HepG2 (cell line): ENCODE data around the gene COG1. TPM values are rescaled to one million over a fixed set of nuclear protein-coding genes. Genes with fewer than 3 reads are reported as not detected.

Experiments
- CBX5 ChIP-seq: sonication (generic); formaldehyde crosslinking; IDR thresholded peaks from 2 replicates; pipeline ENCODE4 v1.4.0; 2020; ENCODE audit warnings: missing genetic modification reagents, borderline replicate concordance
- CEBPB ChIP-seq: IDR thresholded peaks from 2 replicates; pipeline ENCODE4 v1.6.1; 2011; ENCODE audit warnings: low read depth, low read length, improper control_type of control experiment, borderline replicate concordance
- EEA1 ChIP-seq: sonication (generic); formaldehyde crosslinking; IDR thresholded peaks from 2 replicates; pipeline ENCODE4 v1.5.1; 2020; ENCODE audit warnings: mild to moderate bottlenecking, missing genetic modification reagents, borderline replicate concordance
- HHEX ChIP-seq: IDR thresholded peaks from 2 replicates; pipeline ENCODE4 v1.6.1; 2016; ENCODE audit warnings: control low read depth
- KMT2A ChIP-seq: sonication (generic); formaldehyde crosslinking; IDR thresholded peaks from 2 replicates; pipeline ENCODE4 v1.4.0; 2020; ENCODE audit warnings: missing genetic modification reagents
- MAFF ChIP-seq: IDR thresholded peaks from 2 replicates; pipeline ENCODE4 v1.6.1; 2011; ENCODE audit warnings: low read depth, low read length, improper control_type of control experiment
- NCOA2 ChIP-seq: sonication (generic); formaldehyde crosslinking; IDR thresholded peaks from 2 replicates; pipeline ENCODE4 v1.8.0; 2022; ENCODE audit warnings: inconsistent platforms
- NONO ChIP-seq, 2 experiments: fragments of 450-650 bp in 1 of 2; sonication (generic) in 1 of 2; formaldehyde crosslinking in 1 of 2; IDR thresholded peaks in 1 of 2; conservative IDR thresholded peaks in 1 of 2; 2 replicates each; pipeline versions ENCODE4 v1.6.1 to v1.8.0; 2017 to 2022; ENCODE audit warnings: mild to moderate bottlenecking in 1 of 2, missing genetic modification reagents in 1 of 2, moderate library complexity in 1 of 2
- ZKSCAN8 ChIP-seq: IDR thresholded peaks from 2 replicates; pipeline ENCODE4 v1.6.1; 2016; ENCODE audit warnings: borderline replicate concordance, missing genetic modification reagents, missing compliant biosample characterization
- ZNF616 ChIP-seq: sonication (generic); formaldehyde crosslinking; IDR thresholded peaks from 2 replicates; pipeline ENCODE4 v1.5.0; 2020; ENCODE audit warnings: low read depth, mild to moderate bottlenecking, missing genetic modification reagents
- polyA plus RNA-seq, 8 experiments: library from polyadenylated mRNA; depleted of rRNA in 3 of 8; stranded (reverse) in 7 of 8; unstranded in 1 of 8; fragments of >200 nt; fragmentation: Illumina TruSeq in 4 of 8; extraction: Trizol in 4 of 8; gene quantifications; 2 replicates each; pipeline versions ENCODE4 v1.2.1 to v1.2.3, GENCODE V29; 2011 to 2016; ENCODE audit warnings: low read depth in 4 of 8, missing spikeins in 1 of 8, mixed read lengths in 1 of 8; ENCODE audit not compliant: insufficient read depth in 1 of 8
- total RNA-seq, 5 experiments: library from RNA; depleted of rRNA; stranded (reverse); fragments of >200 nt; fragmentation: Illumina TruSeq; extraction: Trizol; gene quantifications; 2 replicates each; pipeline ENCODE4 v1.2.3, GENCODE V29; 2016; ENCODE audit warnings: low read depth in 1 of 5
- TF ChIP-seq, protein P1 (sequence below): sonication (generic); formaldehyde crosslinking; IDR thresholded peaks from 2 replicates; pipeline ENCODE4 v1.5.0; 2020; ENCODE audit warnings: mild to moderate bottlenecking, missing genetic modification reagents
- TF ChIP-seq, protein P2 (sequence below), 2 experiments: sonication (generic) in 1 of 2; formaldehyde crosslinking in 1 of 2; IDR thresholded peaks; 2 replicates each; pipeline versions ENCODE4 v1.5.1 to v1.6.1; 2011 to 2020; ENCODE audit warnings: borderline replicate concordance in 1 of 2, low read depth in 1 of 2, low read length in 1 of 2, mild to moderate bottlenecking in 1 of 2, missing genetic modification reagents in 1 of 2, moderate library complexity in 1 of 2
- TF ChIP-seq, protein P3 (sequence below): sonication (generic); formaldehyde crosslinking; IDR thresholded peaks from 2 replicates; pipeline ENCODE4 v1.5.1; 2020; ENCODE audit warnings: missing genetic modification reagents, mild to moderate bottlenecking, borderline replicate concordance
- TF ChIP-seq, protein P4 (sequence below): sonication (generic); formaldehyde crosslinking; IDR thresholded peaks from 2 replicates; pipeline ENCODE4 v1.9.0; 2021; ENCODE audit warnings: mild to moderate bottlenecking, missing genetic modification reagents

The COG1 gene
- total and polyA plus RNA-seq, 2 of the 13 experiments (the other 11 are each of a cell fraction or from before 2014, with no cell fraction given), result 36.6 to 39.7 TPM

DNA sequence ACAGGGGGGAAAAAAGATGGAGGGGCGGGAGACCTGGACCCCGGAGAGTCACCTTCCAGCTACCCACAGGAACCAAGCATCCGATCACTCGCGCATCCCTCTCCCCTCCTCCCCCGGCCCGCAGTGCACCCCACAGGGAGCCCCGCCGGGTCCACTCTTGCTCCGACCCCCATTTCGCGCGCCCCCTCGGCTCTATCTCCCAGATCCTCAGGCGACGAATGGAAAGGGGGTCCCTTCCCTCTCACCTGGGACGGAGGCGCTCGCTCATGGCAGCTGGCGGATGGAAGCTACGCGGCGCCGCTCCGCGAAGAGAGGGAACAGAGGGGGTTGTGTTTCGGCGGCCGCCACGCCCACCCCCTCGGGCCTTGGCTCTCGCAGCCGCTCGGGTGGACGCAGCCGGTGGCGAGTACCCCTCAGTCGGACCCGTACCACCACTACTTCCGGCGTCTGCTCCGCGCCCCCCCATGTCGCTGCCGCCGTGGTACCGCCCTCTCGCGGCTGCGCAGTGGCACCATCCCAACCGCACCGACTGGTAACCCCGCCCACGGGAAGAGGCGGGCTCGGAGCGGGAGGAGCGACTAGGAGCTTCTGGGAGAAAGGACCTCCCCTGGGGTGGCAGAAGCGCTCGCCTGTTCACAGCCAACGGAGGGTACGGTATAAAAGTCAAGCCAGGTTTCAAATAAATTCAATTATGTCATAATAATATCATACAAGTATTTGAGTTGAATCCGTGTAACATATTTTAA lies 39.2 kb downstream of the COG1 start (continued):
- TF ChIP-seq ZKSCAN8 (CRISPR knock-in tag), result 0 out of 2 replicates have a peak, but pooled peaks have one; percentile 45
- TF ChIP-seq MAFF, result no peak
- no peak for TF ChIP-seq CEBPB
- peak; percentile 92; the same call in 1 of the 2 replicates for TF ChIP-seq CBX5 (CRISPR knock-in tag)
- TF ChIP-seq KMT2A (CRISPR knock-in tag), result peak; percentile 90
- TF ChIP-seq, protein P1, sequence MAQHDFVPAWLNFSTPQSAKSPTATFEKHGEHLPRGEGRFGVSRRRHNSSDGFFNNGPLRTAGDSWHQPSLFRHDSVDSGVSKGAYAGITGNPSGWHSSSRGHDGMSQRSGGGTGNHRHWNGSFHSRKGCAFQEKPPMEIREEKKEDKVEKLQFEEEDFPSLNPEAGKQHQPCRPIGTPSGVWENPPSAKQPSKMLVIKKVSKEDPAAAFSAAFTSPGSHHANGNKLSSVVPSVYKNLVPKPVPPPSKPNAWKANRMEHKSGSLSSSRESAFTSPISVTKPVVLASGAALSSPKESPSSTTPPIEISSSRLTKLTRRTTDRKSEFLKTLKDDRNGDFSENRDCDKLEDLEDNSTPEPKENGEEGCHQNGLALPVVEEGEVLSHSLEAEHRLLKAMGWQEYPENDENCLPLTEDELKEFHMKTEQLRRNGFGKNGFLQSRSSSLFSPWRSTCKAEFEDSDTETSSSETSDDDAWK (CRISPR knock-in tag), result no peak
- TF ChIP-seq, protein P2, sequence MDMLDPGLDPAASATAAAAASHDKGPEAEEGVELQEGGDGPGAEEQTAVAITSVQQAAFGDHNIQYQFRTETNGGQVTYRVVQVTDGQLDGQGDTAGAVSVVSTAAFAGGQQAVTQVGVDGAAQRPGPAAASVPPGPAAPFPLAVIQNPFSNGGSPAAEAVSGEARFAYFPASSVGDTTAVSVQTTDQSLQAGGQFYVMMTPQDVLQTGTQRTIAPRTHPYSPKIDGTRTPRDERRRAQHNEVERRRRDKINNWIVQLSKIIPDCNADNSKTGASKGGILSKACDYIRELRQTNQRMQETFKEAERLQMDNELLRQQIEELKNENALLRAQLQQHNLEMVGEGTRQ (IDR thresholded peaks at IDR 0.05; ENCODE audit: low read depth, low read length), result no peak
- TF ChIP-seq, protein P2 (CRISPR knock-in tag; IDR thresholded peaks at IDR 0.05; ENCODE audit: borderline replicate concordance), result no peak; the same call in 1 of the 2 replicates
- peak; percentile 16; the same call in 1 of the 2 replicates for TF ChIP-seq NCOA2
- TF ChIP-seq ZNF616 (CRISPR knock-in tag), result no peak
- TF ChIP-seq HHEX (CRISPR knock-in tag), result no peak
- TF ChIP-seq, protein P3, sequence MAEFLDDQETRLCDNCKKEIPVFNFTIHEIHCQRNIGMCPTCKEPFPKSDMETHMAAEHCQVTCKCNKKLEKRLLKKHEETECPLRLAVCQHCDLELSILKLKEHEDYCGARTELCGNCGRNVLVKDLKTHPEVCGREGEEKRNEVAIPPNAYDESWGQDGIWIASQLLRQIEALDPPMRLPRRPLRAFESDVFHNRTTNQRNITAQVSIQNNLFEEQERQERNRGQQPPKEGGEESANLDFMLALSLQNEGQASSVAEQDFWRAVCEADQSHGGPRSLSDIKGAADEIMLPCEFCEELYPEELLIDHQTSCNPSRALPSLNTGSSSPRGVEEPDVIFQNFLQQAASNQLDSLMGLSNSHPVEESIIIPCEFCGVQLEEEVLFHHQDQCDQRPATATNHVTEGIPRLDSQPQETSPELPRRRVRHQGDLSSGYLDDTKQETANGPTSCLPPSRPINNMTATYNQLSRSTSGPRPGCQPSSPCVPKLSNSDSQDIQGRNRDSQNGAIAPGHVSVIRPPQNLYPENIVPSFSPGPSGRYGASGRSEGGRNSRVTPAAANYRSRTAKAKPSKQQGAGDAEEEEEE (CRISPR knock-in tag), result peak; percentile 97; the same call in 1 of the 2 replicates
- TF ChIP-seq EEA1 (CRISPR knock-in tag), result peak; percentile 73; the same call in 1 of the 2 replicates
- TF ChIP-seq, protein P4, sequence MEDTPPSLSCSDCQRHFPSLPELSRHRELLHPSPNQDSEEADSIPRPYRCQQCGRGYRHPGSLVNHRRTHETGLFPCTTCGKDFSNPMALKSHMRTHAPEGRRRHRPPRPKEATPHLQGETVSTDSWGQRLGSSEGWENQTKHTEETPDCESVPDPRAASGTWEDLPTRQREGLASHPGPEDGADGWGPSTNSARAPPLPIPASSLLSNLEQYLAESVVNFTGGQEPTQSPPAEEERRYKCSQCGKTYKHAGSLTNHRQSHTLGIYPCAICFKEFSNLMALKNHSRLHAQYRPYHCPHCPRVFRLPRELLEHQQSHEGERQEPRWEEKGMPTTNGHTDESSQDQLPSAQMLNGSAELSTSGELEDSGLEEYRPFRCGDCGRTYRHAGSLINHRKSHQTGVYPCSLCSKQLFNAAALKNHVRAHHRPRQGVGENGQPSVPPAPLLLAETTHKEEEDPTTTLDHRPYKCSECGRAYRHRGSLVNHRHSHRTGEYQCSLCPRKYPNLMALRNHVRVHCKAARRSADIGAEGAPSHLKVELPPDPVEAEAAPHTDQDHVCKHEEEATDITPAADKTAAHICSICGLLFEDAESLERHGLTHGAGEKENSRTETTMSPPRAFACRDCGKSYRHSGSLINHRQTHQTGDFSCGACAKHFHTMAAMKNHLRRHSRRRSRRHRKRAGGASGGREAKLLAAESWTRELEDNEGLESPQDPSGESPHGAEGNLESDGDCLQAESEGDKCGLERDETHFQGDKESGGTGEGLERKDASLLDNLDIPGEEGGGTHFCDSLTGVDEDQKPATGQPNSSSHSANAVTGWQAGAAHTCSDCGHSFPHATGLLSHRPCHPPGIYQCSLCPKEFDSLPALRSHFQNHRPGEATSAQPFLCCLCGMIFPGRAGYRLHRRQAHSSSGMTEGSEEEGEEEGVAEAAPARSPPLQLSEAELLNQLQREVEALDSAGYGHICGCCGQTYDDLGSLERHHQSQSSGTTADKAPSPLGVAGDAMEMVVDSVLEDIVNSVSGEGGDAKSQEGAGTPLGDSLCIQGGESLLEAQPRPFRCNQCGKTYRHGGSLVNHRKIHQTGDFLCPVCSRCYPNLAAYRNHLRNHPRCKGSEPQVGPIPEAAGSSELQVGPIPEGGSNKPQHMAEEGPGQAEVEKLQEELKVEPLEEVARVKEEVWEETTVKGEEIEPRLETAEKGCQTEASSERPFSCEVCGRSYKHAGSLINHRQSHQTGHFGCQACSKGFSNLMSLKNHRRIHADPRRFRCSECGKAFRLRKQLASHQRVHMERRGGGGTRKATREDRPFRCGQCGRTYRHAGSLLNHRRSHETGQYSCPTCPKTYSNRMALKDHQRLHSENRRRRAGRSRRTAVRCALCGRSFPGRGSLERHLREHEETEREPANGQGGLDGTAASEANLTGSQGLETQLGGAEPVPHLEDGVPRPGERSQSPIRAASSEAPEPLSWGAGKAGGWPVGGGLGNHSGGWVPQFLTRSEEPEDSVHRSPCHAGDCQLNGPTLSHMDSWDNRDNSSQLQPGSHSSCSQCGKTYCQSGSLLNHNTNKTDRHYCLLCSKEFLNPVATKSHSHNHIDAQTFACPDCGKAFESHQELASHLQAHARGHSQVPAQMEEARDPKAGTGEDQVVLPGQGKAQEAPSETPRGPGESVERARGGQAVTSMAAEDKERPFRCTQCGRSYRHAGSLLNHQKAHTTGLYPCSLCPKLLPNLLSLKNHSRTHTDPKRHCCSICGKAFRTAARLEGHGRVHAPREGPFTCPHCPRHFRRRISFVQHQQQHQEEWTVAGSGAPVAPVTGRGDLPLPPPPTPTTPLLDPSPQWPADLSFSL (CRISPR knock-in tag), result no peak
- TF ChIP-seq NONO (IDR thresholded peaks at IDR 0.05), result no peak
- peak; percentile 98 for TF ChIP-seq NONO (CRISPR knock-in tag; conservative IDR thresholded peaks at IDR 0.05)
